ENCODE data around the gene DAD1.

GRCh38 chr14:22569106-22569736 lies 19.8 kb downstream of the DAD1 start:
- TF ChIP-seq CTCF (IDR thresholded peaks at IDR 0.05; ENCODE audit: poor library complexity) (no peak), EZH2 (IDR thresholded peaks at IDR 0.05; ENCODE audit: borderline replicate concordance) (no peak)
